HepG2 (cell line): Measurements from ENCODE around the gene SELENOH.

Source experiments
- SP1 ChIP-seq, 2 experiments: fragments of 450-650 bp in 1 of 2; sonication (generic) in 1 of 2; formaldehyde crosslinking in 1 of 2; IDR thresholded peaks; 2 replicates each; pipeline versions ENCODE4 v1.4.0 to v1.6.1; 2016 to 2020; ENCODE audit warnings: missing genetic modification reagents in 1 of 2
- TF ChIP-seq, protein P1 (sequence below): IDR thresholded peaks from 2 replicates; pipeline ENCODE4 v1.6.1; 2016

DNA sequence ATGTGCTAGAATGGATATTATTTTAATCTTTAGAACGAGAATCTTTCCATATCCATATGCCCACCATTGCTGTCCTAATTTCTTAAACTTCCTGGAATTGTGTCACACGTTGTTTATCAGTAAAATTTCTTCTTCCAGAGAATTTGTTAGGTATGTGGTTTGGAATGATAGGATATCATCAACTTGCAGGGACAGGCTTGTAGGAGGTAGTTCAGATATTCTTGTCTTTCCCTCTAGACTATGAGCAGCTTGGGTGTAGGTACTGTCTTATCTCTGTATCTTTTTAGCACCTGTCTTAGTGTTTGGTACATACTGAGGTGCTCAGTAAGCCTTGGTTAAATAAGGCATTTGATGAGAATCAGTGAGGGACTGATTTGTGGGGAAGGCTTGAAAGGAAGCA is 23.7 kb downstream of the SELENOH start:
- TF ChIP-seq, protein P1, sequence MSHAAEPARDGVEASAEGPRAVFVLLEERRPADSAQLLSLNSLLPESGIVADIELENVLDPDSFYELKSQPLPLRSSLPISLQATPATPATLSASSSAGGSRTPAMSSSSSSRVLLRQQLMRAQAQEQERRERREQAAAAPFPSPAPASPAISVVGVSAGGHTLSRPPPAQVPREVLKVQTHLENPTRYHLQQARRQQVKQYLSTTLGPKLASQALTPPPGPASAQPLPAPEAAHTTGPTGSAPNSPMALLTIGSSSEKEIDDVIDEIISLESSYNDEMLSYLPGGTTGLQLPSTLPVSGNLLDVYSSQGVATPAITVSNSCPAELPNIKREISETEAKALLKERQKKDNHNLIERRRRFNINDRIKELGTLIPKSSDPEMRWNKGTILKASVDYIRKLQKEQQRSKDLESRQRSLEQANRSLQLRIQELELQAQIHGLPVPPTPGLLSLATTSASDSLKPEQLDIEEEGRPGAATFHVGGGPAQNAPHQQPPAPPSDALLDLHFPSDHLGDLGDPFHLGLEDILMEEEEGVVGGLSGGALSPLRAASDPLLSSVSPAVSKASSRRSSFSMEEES (CRISPR knock-in tag), result no peak
- TF ChIP-seq SP1 (IDR thresholded peaks at IDR 0.05) (no peak), SP1 (CRISPR knock-in tag; IDR thresholded peaks at IDR 0.05) (no peak)
